CD4-positive, alpha-beta T cell treated with Interleukin-4 for 1 hour (primary cell): ENCODE measurements around the gene CELA3A.

Experiments
- DNase-seq, 2 donors: peaks; one replicate each; pipeline ENCODE4 v3.0.0-alpha.2; 2020 to 2022

CELA3A gene

GRCh38 chr1:22052115-22053016 is 50.9 kb downstream of the CELA3A start, which contains the start of gene CDC42:
Gene CDC42 (plus strand): TSS chr1:22052709. CDS start chr1:22078479, 25,770 bp downstream.
- DNase-seq, result peak; percentile 98

- peak; percentile 67 to 79 for DNase-seq
These were observed 51.8 kb downstream of the CELA3A start for GRCh38 chr1:22053017-22053860.

- DNase-seq, result peak in 1 of 2 donors; percentile 49
These were observed 52.7 kb downstream of the CELA3A start for GRCh38 chr1:22053861-22054770.

DNA sequence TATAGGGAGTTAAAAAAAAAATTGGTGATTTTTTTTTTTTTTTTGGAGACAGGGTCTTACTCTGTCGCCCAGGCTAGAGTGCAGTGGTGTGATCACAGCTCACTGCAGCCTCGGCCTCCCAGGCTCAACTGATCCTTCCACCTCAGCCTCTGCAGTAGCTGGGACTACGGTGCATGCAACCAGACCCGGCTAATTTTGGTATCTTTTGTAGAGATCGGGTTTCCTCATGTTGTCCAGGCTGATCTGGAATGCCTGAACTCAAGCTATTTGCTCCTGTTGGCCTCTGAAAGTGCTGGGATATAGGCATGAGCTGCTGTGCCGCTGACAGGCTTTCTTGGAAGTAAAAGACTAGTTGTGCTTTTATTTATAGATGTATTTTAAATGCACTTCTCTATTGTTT is 54.0 kb downstream of the CELA3A start:
- no peak for DNase-seq

GRCh38 chr1:22056043-22056442 is 54.6 kb downstream of the CELA3A start:
- no peak for DNase-seq

DNA sequence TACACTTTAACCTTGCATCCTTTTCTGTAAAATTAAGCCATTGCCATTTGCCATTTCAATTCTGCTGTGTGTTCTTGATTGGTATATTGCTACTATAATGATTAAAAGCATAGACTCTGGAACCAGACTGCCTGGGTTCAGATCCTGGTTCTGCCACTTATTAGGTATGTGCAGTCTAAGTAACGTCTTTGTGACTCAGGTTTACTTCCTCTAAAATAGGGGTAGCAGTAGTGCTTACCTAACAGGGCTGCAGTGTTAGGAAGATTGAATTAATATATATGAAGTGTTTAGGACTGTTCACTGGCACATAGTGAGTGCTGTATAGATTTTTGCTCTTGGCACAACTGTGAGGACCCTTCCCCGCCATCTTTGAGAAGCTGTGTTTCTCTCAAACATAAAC is 55.5 kb downstream of the CELA3A start:
- peak in 1 of 2 donors; percentile 26 for DNase-seq

DNA sequence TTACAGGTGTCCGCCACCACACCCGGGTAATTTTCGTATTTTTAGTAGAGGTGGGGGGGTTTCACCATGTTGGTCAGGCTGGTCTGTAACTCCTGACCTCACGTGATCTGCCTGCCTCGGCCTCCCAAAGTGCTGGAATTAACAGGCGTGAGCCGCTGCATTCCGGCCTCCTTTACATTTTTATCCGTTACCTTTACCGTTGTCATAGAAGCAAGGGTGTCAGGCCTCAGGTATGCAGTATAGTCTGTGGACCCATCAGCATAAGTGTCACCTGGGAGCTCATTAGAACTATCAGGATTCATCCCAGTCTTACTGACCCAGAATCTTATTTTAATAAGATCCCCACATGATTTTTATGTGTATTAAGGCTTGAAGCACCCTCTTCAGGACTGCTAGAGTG is 56.4 kb downstream of the CELA3A start:
- no peak for DNase-seq
